HG03103 (cell line): ENCODE data around the gene FCHSD2.
"Not testable (repeated sequence)": the region's sequence is repeated elsewhere in the genome, so short reads cannot be mapped to it uniquely, and the experiment has no call there.

Source experiments
- ATAC-seq: cut with Tn5 transposase; IDR thresholded peaks from one replicate; pipeline ENCODE4 v1.9.1; 2021; ENCODE audit warnings: low read depth; ENCODE audit not compliant: unreplicated experiment

Gene FCHSD2

DNA sequence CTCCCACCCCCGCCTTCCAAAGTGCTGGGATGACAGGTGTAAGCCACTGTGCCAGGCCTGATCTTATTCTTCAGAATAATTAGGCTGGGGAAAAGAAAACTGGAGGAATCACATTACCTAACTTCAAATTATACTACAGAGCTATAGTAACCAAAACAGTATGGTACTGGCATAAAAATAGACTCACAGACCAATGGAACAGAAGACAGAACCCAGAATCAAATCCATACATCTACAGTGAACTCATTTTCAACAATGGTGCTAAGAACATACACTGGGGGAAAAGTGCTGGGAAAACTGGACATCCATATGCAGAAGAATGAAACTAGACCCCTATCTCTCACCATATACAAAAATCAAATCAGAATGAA, 165.6 kb downstream of the FCHSD2 start:
- not testable (repeated sequence) for ATAC-seq

DNA sequence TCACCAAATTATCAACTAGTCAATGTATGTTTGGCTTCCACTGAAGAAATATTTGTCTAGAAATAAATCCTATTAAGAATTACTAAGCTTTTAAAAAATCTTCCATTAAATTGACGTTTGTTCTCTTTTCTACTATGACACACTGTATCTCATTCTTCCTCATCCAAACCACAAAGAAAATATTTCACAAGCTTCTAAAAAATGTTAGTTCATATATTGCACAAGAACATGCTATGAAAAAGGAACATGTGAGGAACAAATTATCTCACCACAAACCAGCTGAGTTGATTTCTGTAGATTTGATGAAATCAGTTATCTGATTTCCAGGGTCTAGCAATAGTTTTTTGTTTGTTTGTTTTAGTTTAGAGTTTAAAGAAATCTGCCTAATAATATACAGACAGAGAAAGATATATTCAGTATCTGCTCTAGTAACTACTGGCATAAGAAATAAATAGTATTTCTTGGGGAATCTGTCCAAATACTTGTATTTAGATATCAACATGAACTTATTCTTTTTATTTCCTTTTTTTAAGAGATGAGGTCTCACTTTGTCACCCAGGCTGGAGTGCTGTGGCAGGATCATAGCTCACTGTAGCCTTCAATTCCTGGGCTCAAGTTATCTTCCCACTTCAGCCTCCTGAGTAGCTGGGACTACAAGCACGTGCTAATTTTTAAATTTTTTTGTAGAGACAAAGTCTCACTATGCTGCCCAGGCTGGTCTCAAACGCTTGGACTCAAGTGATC, 166.2 kb downstream of the FCHSD2 start:
- ATAC-seq, result no peak

DNA sequence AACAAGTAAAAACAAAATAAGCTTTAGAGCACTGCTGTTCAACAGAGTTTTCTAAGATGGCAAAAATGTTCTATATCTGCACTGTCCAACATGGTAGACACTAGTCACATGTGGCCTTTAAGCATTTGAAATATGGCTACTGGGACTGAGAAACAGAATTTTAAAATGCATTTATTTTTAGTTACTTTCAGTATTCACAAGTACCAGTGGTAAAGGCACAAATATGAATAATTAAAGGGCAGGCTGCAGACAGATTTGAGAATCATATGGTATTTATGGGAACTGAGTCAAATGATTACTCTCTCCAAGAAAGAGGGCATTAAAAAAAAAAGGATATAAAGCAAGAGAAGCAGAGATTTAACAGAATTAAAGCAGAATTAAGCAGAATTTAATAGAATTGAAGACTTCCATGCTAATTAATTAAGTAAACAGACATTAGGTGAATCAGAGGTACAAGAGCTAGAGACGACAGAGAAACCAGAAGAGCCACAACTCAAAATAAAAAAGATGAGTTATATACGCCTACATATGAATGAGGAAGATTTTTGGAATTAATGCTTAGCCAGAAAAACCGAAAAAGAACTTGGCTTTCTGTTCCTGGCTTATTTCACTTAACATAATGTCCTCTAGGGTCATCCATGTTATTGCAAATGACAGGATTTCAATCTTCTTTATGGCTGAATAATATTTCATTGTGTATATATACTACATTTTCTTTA, 167.5 kb downstream of the FCHSD2 start:
- ATAC-seq, result no peak

DNA sequence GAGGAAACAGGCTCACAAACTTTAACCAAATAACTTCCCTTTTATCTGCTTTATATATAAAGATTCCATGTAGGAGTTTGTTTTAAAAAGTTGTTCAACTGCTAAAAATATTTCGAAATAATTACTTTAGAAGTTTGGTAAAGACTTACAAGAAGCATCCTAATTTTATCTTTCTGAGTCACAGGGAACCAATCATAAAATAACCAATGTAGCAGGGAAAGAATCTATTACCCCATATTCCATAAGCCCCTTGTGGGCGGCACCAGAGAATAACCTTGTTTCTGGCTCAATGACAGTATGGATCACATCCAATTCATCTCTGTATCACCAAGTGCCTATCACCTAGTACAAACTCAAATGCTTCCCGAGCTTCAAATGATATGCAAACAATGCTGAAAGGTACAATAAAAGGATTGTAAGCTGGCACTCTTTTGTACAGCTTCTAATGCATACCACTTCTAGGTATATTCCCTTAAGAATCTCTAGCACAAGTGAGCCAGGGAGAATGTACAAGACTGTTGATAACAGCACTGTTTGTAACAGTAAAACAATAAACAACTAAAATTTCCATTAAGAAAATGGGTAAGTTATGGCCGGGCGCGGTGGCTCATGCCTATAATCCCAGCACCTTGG, 169.5 kb downstream of the FCHSD2 start:
- ATAC-seq, result no peak

DNA sequence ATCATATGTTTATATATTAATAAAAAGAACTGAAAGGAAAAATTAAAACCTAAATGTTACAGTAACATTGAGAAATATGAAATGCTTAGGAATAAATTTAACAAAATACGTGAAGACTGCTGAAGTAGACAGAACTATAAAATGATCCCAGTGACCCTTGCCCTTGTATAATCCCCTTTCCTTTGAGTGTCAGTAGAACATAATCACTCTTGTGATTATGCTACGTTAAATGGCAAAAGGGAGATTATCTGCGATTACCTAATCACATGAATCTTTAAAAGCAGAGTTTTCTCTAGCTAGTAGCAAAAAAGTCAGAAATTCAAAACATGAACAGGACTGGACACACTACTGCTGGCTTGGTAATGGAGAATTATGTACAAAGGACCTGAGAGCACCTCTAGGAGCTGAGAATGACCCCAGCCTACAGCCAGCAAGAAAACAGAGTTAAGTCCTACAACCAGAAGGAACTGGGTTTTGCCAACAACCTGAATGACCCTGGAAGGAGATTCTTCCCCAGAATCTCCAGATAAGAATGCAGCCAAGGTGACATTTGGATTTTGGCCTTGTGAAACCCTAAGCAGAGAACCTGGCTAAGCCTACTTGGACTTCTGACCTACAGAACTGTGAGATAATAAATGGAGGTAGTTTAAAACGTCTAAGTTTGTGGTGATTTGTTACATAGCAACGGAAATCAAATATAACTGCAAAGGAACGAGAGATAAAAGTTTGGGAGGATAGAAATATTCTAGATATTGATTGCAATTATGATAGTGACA, 170.7 kb downstream of the FCHSD2 start:
- ATAC-seq, result no peak

DNA sequence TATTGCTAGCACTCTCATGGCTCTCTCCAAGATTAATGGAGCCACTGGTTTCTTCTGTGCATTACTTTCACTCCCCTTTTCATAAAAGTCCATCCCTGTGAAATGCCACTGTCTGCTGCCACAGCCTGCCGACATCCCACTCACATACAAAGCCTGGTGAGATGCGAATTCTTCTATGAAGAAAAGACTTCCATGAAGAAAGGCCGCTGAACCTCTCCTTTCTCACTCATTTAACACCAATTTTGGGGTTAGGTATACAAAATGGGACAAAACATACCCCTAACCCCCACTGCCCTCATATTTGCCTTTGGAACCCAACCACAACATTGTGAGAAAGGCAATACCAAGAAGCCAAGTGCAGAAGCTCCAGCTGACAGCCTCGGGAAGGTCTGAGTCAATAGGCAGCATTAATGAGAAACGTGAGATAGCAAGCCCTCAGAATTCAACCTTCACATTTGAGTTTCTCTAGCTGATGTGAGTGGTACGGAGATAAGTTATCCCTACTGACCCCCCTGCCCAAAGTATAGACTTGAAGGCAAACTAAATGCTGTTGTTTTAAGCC, 171.5 kb downstream of the FCHSD2 start:
- ATAC-seq, result no peak

DNA sequence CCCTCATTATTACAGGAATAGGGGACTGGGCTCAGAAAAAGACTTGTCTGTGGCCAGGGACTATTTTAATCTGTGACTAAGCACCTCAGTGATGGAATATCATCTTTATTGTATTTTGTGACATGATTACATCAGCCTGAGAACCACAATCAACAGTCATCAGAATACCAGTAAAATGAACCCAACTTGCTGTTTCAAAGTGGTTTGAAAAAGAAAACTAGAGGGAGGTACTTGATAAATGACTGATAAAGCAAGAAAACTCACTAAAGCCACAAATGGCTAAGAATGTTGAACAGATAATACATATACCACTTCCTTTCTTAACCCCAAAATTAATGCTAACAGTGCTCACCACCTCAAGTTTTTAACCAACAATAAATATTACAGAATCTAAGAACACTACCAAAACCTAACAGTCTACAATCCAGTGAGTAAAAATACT, 172.2 kb downstream of the FCHSD2 start:
- ATAC-seq, result peak; percentile 54

DNA sequence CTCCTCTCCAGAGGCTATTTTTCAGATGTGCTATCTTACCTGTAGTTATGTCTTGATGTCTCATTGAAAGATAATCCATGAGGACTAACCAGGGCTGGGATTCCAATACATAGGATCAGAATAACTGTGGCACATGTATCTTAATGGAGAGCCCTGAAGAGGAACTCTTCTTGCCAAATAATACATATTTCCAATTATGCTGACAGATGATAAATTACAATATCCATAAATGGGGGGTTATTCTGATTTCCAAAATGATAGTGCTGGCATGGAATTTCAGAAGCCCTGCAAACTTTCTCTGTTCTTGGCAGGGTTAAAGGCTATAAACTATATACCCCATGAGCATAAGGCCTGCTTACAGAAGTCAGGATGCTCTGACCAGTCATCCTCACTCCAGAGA, 173.7 kb downstream of the FCHSD2 start:
- no peak for ATAC-seq

DNA sequence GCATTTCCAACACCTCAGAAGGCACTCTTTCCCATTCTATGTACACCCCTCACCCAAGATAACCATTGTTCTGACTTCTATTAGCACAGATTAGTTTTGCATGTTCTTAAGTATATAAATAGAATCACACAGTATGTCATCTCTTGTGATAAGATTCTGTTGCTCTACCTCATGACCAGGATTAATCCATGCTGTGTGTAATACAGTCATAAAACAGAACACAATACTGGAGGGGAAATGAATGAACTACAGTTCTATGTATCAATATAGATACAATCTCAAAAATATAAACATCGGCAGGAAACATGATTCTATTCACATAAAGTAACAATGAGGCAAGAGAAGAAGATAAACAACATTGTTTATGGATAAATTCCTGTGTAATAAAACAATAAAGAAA, 176.4 kb downstream of the FCHSD2 start:
- no peak for ATAC-seq

DNA sequence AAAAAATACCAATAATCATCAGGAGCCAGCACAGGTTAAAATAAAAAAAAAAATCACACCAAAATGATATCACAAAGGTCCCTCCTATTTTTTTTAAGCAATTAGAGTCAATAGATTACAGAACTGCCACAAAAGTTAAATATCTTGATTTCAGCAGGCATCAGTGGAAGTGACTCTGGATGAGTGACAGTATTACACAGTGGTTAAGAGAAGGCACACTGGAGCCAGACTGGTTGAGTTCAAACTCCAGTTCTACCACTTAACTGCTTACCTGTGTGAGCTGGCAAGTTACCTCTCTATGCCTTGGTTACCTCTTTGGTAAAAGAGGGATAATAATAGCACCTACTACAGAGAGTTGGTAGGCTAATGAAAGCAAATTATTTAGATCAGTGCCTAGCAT, 179.4 kb downstream of the FCHSD2 start:
- no peak for ATAC-seq

DNA sequence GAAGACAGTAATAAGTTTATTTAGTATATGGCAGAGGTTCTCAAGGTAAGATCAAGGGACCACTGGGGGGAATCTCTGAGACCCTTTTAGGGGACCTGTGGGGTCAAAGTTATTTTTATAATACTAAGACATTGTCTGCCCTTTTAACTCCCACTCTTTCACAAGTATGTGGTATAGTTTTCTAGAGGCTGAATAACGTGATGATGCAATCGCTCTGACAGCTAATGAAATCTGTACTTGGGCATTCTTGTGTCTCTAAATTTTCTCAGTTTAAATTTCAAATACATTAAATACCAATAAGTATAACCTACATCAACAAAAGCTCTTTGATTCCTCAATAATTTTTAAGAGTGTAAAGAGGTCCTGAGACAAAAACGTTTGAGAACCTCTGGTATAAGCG, 180.0 kb downstream of the FCHSD2 start:
- no peak for ATAC-seq

DNA sequence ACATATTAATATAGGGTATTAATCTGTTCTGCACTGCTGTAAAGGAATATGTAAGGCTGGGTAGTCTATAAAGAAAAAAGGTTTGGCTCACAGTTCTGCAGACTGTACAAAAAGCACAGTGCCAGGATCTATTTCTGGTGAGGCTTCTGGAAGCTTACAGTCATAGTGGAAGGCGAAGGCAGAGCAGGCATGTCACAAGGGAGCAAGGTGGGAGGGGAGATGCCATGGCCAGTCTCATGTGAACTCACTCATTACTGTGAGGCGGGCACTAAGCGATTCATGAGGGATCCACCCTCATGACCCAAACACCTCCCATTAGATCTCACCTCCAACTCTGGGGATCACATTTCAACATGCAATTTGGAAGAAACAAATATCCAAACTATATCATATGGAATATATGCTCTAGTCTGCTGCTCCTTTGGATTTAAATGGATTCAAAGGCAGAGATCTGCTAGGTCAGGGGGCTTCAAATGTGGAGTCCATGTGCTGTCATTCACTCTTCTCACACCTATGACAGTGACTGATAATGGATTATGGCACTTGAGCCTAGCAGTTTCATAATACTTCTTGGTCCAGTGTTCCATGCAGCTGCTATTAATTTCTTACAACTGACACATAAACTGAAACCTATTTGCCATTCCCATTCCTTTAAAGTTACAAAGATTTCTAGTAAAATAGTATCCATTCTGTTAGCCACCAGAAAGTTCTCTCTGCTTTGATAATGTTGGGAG, 182.0 kb downstream of the FCHSD2 start:
- no peak for ATAC-seq

DNA sequence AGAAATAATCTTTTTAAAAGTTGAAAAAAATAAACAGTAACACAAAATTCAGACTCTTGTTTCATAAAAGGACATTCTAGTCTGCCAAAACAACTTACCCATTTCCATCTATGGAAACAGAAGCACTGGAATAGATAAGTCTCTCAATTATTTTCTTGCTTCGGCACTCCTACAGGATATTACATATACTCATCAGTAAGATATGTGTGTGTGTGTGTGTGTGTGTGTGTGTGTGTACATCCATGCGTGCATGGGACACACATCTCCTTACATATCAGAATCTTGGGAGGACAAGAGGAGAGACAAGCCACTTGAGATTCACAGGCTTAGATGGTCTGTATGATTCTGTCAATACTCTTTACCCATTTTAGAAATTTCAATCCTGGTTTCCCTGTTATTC, 183.3 kb downstream of the FCHSD2 start:
- no peak for ATAC-seq

DNA sequence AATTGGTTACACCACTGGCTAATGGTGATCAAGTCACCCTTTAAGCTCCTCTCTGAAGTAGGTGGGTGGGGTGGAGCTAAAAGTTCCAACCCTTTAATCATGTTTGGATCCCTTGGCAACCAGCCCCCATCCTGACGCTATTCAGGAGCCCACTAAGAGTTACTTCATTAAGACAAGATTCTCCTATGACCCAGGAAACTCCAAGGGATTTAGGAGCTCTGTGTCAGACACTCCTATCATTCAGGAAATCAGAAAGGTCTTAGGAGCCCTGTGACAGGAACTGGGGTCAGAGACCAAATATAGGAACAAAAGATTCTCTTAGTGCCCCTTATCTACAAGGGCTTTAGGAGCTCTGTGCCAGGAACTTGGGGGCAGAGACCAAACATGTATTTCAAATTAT, 186.7 kb downstream of the FCHSD2 start:
- no peak for ATAC-seq

DNA sequence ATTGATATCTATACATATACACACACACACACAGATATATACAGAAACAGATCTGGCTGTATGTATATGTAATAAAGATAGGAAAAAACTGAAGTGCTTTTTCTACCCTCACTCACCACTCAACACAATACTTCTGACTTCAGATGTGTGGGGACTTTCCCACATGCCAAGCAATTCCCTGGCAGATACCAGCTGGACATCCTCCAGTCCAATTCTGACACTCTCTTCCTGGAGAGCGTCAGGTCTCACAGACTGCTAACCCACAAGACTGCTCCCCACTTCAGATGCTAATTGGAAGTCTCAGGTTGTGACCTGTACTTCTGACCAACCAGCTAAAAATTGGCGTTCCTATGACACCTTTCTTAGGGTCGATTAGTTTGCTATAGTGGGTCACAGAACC, 187.3 kb downstream of the FCHSD2 start:
- no peak for ATAC-seq

DNA sequence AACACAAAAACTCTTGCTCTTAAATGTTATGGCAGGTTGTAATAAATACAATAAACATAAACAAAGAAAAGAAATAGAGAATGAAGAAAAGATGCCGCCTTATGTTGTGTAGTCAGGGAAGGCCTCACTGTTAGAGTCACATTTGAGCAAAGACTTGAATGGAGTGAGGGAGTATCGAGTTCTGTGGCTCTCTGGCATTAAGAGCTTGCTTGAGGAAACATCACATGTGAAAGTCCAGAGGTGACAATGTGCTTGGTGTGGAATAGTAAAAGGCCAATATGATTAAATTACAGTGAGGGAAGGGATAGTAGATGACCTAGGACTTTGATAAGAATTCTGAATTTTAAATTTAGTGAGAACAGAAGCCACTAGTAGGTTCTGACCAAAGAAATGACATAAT, 188.5 kb downstream of the FCHSD2 start:
- no peak for ATAC-seq

DNA sequence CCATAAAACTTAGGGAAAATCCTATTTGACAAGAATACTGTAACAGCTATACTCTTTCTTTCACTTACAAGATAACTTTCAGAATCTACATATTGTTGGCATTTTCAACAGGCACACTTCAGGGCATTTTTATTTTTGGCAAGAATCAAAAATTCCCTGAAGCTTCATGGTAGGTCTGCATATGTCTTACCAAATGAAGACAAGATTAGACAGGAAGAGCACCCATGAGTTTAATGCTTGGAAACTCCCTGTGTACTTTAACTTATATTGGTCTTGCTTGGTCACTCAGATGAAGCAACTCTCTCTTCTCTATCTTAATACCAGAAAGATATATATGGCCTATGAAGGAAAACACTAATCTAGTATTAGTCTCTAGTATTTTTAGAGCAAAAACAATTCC, 190.2 kb downstream of the FCHSD2 start:
- ATAC-seq, result no peak

DNA sequence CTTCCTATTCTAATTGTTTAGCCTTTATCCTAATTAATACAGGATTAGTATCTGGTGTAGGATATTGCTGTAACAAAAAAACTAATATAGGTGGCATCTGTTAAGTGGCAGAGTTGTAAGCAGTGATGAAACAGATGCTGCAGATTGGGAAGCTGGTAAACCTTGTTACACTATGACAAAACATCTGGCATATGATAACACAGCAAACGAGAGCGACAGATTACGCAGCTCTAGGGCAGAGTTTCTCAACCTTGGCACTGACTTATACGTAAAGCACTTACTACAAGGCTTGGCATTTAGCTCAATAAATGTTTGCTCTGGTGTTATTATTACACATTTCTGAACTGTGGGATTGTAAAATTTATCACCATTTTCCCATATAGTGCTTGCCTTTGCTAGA, 190.9 kb downstream of the FCHSD2 start:
- no peak for ATAC-seq

DNA sequence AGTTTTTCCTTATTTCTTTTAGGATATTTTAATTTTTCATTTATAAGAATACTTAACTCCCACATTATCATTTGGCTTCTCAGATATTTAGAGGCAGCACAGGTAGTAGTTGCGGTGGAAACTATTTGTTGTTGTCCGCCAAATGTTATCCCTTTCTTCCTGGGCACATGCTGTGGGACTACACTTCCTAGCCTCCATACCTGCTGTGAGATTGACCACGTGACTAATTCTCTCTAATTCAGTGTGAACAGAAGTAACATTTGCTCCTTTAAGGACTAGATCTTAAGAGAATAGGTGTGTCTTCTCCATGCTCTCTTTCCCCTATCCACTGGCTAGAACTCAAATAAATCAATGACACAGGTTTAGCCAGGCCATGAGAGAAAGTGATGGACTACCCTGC, 191.4 kb downstream of the FCHSD2 start:
- ATAC-seq, result no peak

DNA sequence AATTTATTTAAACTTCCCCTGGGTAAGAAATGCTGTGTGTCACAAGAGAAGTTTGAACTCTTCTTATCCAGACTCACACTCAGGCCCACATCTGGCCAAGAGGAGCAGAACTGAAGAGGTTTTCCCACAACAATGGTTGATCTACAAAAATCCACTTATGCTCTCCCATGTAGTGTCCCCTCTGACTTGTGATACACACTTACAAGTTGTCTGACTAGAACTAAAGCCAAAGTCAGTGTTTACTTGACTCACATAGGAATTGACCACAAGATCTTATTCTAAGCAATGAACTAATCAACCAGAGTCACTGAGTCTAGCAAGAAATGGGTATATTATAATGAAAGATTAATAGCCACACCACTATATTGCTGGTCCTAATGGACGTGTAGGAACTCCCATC, 194.9 kb downstream of the FCHSD2 start:
- ATAC-seq, result no peak
